Cardiac septum (tissue), 1 donor: Measurements from ENCODE around the gene CCL18. TPM values are rescaled to one million over a fixed set of nuclear protein-coding genes. Genes with fewer than 3 reads are reported as not detected.
"Not testable (repeated sequence)": the region's sequence is repeated elsewhere in the genome, so short reads cannot be mapped to it uniquely, and the experiment has no call there.

Source experiments
- DNase-seq: peaks from one replicate; pipeline ENCODE4 v3.0.0-alpha.2; 2020; ENCODE audit warnings: low spot score
- intact Hi-C: fragments of 100-400 bp; cut with DNase I; formaldehyde crosslinking; loops from one replicate; pipeline ENCODE4 v1.14.0; 2022
- total RNA-seq: library from RNA; stranded (reverse); fragmentation: NEBNext Ultra II Directional; extraction: Animal tissue kit (Norgen Biotek cat#: 25700); gene quantifications from one replicate; pipeline ENCODE4 v1.2.1, GENCODE V29; 2021
- donor health status: DM: no; HTN: no; CAD: no.

CCL18 gene
- total RNA-seq, 1 donor from 2014 or later = 2.3 TPM

DNA sequence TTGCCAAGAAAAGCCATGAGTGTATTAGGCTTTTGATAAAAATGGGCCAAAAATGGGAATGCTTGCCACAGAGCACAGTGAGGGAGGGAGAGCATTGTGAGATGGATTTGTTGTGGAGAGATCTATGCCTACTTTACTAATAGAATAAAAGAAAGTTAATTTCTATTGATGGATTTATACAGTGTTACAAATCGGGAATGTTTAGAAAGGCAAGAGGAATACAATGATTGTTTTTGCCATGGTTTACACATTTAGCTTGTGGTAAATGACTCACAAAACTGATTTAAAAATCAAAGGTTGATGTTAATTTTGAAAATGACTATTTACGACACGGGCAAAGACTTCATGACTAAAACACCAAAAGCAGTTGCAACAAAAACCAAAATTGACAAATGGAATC is 56.1 kb downstream of the CCL18 start:
- intact Hi-C loops = no loop called here
- no peak for DNase-seq

DNA sequence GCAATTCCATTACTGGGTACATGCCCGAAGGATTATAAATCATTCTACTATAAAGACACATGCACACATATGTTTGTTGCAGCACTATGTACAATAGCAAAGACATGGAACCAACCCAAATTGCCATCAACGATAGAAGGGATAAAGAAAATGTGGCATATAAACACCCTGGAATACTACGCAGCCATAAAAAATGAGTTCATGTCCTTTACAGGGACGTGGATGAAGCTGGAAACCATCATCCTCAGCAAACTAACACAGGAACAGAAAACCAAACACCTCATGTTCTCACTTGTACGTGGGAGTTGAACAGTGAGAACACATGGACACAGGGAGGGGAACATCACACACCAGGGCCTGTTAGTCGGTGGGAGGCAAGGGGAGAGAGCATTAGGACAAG is 57.0 kb downstream of the CCL18 start:
- intact Hi-C loops, DNase-seq: not testable (repeated sequence)

Other genes with a start within 250 kb of the CCL18 start
- not detected for gene HEATR9, start 195.4 kb upstream of the CCL18 start, total RNA-seq
- gene CCL5, start 183.9 kb upstream of the CCL18 start, total RNA-seq = 2.6 TPM
- gene RDM1, start 133.5 kb upstream of the CCL18 start, total RNA-seq = not detected
- not detected for gene LYZL6, start 120.6 kb upstream of the CCL18 start, total RNA-seq
- not detected for gene CCL16, start 82.8 kb upstream of the CCL18 start, total RNA-seq
- gene CCL14, start 77.5 kb upstream of the CCL18 start, total RNA-seq = 6.7 TPM
- not detected for gene CCL15, start 62.7 kb upstream of the CCL18 start, total RNA-seq
- not detected for gene CCL23, start 46.3 kb upstream of the CCL18 start, total RNA-seq
- gene CCL3, start 25.9 kb downstream of the CCL18 start, total RNA-seq = 0.86 TPM
- gene CCL4, start 39.6 kb downstream of the CCL18 start, total RNA-seq = 0.81 TPM
- 3.3 TPM for gene TBC1D3B, start 112.4 kb downstream of the CCL18 start, total RNA-seq
- not detected for gene CCL3L1, start 132.5 kb downstream of the CCL18 start, total RNA-seq
- gene CCL4L2, start 146.8 kb downstream of the CCL18 start, total RNA-seq = not detected
- 0.38 TPM for gene TBC1D3I, start 200.3 kb downstream of the CCL18 start, total RNA-seq